Ishikawa (cell line): Measurements from ENCODE around the gene ETV5.

Experiments
- CEBPB ChIP-seq: IDR thresholded peaks from 2 replicates; pipeline ENCODE4 v1.6.1; 2012
- CREB1 ChIP-seq: IDR thresholded peaks from 2 replicates; pipeline ENCODE4 v1.6.1; 2012; ENCODE audit warnings: low read depth
- EGR1 ChIP-seq: IDR thresholded peaks from 2 replicates; pipeline ENCODE4 v1.6.1; 2012
- EP300 ChIP-seq: IDR thresholded peaks from 2 replicates; pipeline ENCODE4 v1.6.1; 2012; ENCODE audit warnings: borderline replicate concordance
- FOXM1 ChIP-seq: IDR thresholded peaks from 2 replicates; pipeline ENCODE4 v1.6.1; 2012; ENCODE audit warnings: low read depth, borderline replicate concordance
- MAX ChIP-seq: IDR thresholded peaks from 2 replicates; pipeline ENCODE4 v1.6.1; 2012
- NFIC ChIP-seq: IDR thresholded peaks from 2 replicates; pipeline ENCODE4 v1.6.1; 2012
- RAD21 ChIP-seq: IDR thresholded peaks from 2 replicates; pipeline ENCODE4 v1.6.1; 2012; ENCODE audit warnings: low read depth
- REST ChIP-seq: IDR thresholded peaks from 2 replicates; pipeline ENCODE4 v1.6.1; 2012; ENCODE audit warnings: low read depth, mild to moderate bottlenecking
- TAF1 ChIP-seq: IDR thresholded peaks from 2 replicates; pipeline ENCODE4 v1.6.1; 2012; ENCODE audit warnings: low read depth, mild to moderate bottlenecking
- TCF12 ChIP-seq: IDR thresholded peaks from 2 replicates; pipeline ENCODE4 v1.6.1; 2012; ENCODE audit warnings: low read depth
- TEAD4 ChIP-seq: IDR thresholded peaks from 2 replicates; pipeline ENCODE4 v1.6.1; 2012
- USF1 ChIP-seq: IDR thresholded peaks from 2 replicates; pipeline ENCODE4 v1.6.1; 2012
- YY1 ChIP-seq: IDR thresholded peaks from 2 replicates; pipeline ENCODE4 v1.6.1; 2012; ENCODE audit warnings: low read depth
- ZBTB7A ChIP-seq: IDR thresholded peaks from 2 replicates; pipeline ENCODE4 v1.6.1; 2012; ENCODE audit warnings: low read depth

The ETV5 gene

GRCh38 chr3:186124592-186124991 lies 15.7 kb upstream of the ETV5 start:
- TF ChIP-seq CREB1 (no peak), TCF12 (peak; percentile 95), EGR1 (no peak), REST (no peak), TEAD4 (peak; percentile 88), CEBPB (peak; percentile 47; the same call in 1 of the 2 replicates), EP300 (peak; percentile 70; the same call in 1 of the 2 replicates), ZBTB7A (no peak), NFIC (peak; percentile 95), TAF1 (no peak), FOXM1 (0 out of 2 replicates have a peak, but pooled peaks have one; percentile 43), USF1 (no peak), MAX (peak; percentile 38; the same call in 1 of the 2 replicates), YY1 (no peak), RAD21 (peak; percentile 22; the same call in 1 of the 2 replicates)

- TF ChIP-seq YY1 (no peak), REST (no peak), ZBTB7A (no peak), TCF12 (no peak), FOXM1 (no peak), CEBPB (no peak), USF1 (no peak), EP300 (no peak), RAD21 (no peak), EGR1 (no peak), NFIC (no peak), MAX (no peak), TEAD4 (no peak), CREB1 (no peak), TAF1 (no peak)
These were observed 14.1 kb upstream of the ETV5 start for GRCh38 chr3:186123012-186123411.

DNA sequence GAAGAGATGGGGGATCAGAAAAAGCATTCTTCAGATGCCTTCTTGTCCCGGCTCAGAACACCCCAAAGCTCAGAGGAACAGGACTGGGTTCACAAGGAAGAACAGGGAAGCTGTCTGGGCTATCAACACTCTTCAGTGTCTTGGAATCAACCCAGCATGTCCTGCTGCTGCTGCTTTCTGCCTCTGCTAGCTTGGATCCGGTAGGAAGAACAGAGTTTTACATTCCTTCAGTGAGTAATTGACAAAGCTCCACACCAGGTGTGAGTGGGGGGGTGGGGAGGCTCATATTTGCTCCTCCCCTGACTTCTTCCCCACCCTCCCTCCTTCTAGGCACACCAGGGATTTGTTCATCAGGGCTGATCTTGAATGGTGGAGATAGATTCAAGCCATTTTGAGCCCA lies 13.1 kb upstream of the ETV5 start:
- TF ChIP-seq RAD21: no peak
- no peak for TF ChIP-seq MAX
- TF ChIP-seq TEAD4: 0 out of 2 replicates have a peak, but pooled peaks have one; percentile 13

DNA sequence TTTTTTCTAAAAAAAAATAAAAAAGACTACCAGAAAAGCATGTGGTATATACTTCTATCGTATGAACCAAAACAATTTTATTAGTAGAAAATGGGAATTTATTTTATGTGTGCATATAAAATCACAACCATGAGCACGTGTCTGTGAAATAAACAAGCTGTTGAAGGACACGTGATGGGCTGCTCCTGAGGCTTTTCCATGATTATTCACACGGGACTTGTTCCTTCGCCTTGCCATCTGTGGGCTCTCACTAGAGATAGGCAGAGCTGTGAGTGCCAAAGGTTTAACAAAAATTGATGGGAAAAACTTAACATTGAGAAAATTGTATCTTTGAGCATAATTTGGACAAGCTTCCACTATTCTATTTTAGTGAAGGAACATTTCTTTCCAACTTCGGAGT lies 12.4 kb upstream of the ETV5 start:
- no peak for TF ChIP-seq NFIC
- no peak for TF ChIP-seq TCF12
- TF ChIP-seq EGR1: no peak
- TF ChIP-seq MAX: no peak
- TF ChIP-seq TAF1: no peak
- TF ChIP-seq TEAD4: no peak
- TF ChIP-seq FOXM1: no peak
- no peak for TF ChIP-seq YY1
- no peak for TF ChIP-seq REST
- no peak for TF ChIP-seq USF1
- no peak for TF ChIP-seq ZBTB7A
- TF ChIP-seq CREB1: no peak
- no peak for TF ChIP-seq EP300
- TF ChIP-seq RAD21: no peak
- TF ChIP-seq CEBPB: no peak
